ENCODE data around the gene MYL7. TPM values are rescaled to one million over a fixed set of nuclear protein-coding genes. Genes with fewer than 3 reads are reported as not detected.

MYL7 gene
- total RNA-seq, 1 experiment from 2014 or later: not detected

GRCh38 chr7:44186736-44187135, 45.6 kb upstream of the MYL7 start:
- no peaks in the 10 kb centered on the region for H3K36me3 ChIP-seq (ENCODE audit: insufficient read depth, low read length, poor library complexity, severe bottlenecking)
- CTCF ChIA-PET: no interaction called here

GRCh38 chr7:44185729-44186128, 44.6 kb upstream of the MYL7 start:
- intact Hi-C loops (cut with micrococcal nuclease; ENCODE audit: unreplicated experiment): no loop called here
- CTCF ChIA-PET: no interaction called here
- H3K4me3 ChIP-seq (ENCODE audit: low read depth, low read length, poor library complexity, severe bottlenecking): no peak overlapping the region
- DNase-seq (ENCODE audit: low spot score): no peak
- peaks cover 7% of the 10 kb centered on the region for H3K9me3 ChIP-seq (ENCODE audit: low read depth, low read length, poor library complexity, severe bottlenecking)
- no TSS peak for BruUV-seq (replicated peaks)
- no peaks in the 10 kb centered on the region for H3K4me1 ChIP-seq (ENCODE audit: insufficient read depth, low read length, poor library complexity, severe bottlenecking)
- TF ChIP-seq EZH2 (IDR thresholded peaks at IDR 0.05; ENCODE audit: borderline replicate concordance, low read depth, low read length, poor library complexity, severe bottlenecking): no peak
- TF ChIP-seq, protein P1, sequence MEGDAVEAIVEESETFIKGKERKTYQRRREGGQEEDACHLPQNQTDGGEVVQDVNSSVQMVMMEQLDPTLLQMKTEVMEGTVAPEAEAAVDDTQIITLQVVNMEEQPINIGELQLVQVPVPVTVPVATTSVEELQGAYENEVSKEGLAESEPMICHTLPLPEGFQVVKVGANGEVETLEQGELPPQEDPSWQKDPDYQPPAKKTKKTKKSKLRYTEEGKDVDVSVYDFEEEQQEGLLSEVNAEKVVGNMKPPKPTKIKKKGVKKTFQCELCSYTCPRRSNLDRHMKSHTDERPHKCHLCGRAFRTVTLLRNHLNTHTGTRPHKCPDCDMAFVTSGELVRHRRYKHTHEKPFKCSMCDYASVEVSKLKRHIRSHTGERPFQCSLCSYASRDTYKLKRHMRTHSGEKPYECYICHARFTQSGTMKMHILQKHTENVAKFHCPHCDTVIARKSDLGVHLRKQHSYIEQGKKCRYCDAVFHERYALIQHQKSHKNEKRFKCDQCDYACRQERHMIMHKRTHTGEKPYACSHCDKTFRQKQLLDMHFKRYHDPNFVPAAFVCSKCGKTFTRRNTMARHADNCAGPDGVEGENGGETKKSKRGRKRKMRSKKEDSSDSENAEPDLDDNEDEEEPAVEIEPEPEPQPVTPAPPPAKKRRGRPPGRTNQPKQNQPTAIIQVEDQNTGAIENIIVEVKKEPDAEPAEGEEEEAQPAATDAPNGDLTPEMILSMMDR (conservative IDR thresholded peaks at IDR 0.05; ENCODE audit: low read depth, low read length): no peak
- no peak overlapping the region for H3K27ac ChIP-seq (ENCODE audit: low read depth, low read length, poor library complexity, severe bottlenecking)
- no peaks in the 10 kb centered on the region for H3K36me3 ChIP-seq (ENCODE audit: insufficient read depth, low read length, poor library complexity, severe bottlenecking)
- no peaks in the 10 kb centered on the region for H3K27me3 ChIP-seq (replicated peaks; ENCODE audit: insufficient read depth, low read depth, low read length, poor library complexity)
- POLR2A ChIA-PET (ENCODE audit: low non-redundant PET): no interaction called here

More at GRCh38 chr7:44186736-44187135, 45.6 kb upstream of the MYL7 start:
- H3K4me1 ChIP-seq (ENCODE audit: insufficient read depth, low read length, poor library complexity, severe bottlenecking): no peaks in the 10 kb centered on the region
- peaks cover 7% of the 10 kb centered on the region for H3K9me3 ChIP-seq (ENCODE audit: low read depth, low read length, poor library complexity, severe bottlenecking)
- POLR2A ChIA-PET (ENCODE audit: low non-redundant PET): no interaction called here
- no peaks in the 10 kb centered on the region for H3K27me3 ChIP-seq (replicated peaks; ENCODE audit: insufficient read depth, low read depth, low read length, poor library complexity)
- no peak overlapping the region for H3K27ac ChIP-seq (ENCODE audit: low read depth, low read length, poor library complexity, severe bottlenecking)
- TF ChIP-seq, protein P1 (conservative IDR thresholded peaks at IDR 0.05; ENCODE audit: low read depth, low read length): no peak
- TF ChIP-seq EZH2 (IDR thresholded peaks at IDR 0.05; ENCODE audit: borderline replicate concordance, low read depth, low read length, poor library complexity, severe bottlenecking): no peak
- no peak for DNase-seq (ENCODE audit: low spot score)
- H3K4me3 ChIP-seq (ENCODE audit: low read depth, low read length, poor library complexity, severe bottlenecking): no peak overlapping the region
- intact Hi-C loops (cut with micrococcal nuclease; ENCODE audit: unreplicated experiment): no loop called here
- BruUV-seq (replicated peaks): no TSS peak

- intact Hi-C loops (cut with micrococcal nuclease; ENCODE audit: unreplicated experiment): no loop called here
- H3K4me1 ChIP-seq (ENCODE audit: insufficient read depth, low read length, poor library complexity, severe bottlenecking): no peaks in the 10 kb centered on the region
- H3K27ac ChIP-seq (ENCODE audit: low read depth, low read length, poor library complexity, severe bottlenecking): no peak overlapping the region
- H3K36me3 ChIP-seq (ENCODE audit: insufficient read depth, low read length, poor library complexity, severe bottlenecking): no peaks in the 10 kb centered on the region
- BruUV-seq (replicated peaks): no TSS peak
- no peaks in the 10 kb centered on the region for H3K27me3 ChIP-seq (replicated peaks; ENCODE audit: insufficient read depth, low read depth, low read length, poor library complexity)
- TF ChIP-seq EZH2 (IDR thresholded peaks at IDR 0.05; ENCODE audit: borderline replicate concordance, low read depth, low read length, poor library complexity, severe bottlenecking): no peak
- TF ChIP-seq, protein P1 (conservative IDR thresholded peaks at IDR 0.05; ENCODE audit: low read depth, low read length): no peak
- CTCF ChIA-PET: no interaction called here
- DNase-seq (ENCODE audit: low spot score): no peak
- peaks cover 7% of the 10 kb centered on the region for H3K9me3 ChIP-seq (ENCODE audit: low read depth, low read length, poor library complexity, severe bottlenecking)
- no peak overlapping the region for H3K4me3 ChIP-seq (ENCODE audit: low read depth, low read length, poor library complexity, severe bottlenecking)
- POLR2A ChIA-PET (ENCODE audit: low non-redundant PET): no interaction called here
Observed at GRCh38 chr7:44184873-44185446, 43.8 kb upstream of the MYL7 start.

Measured in A673 (cell line).